TTC549 (cell line): Measurements from ENCODE around the gene CDH19.

Source experiments
- FAIRE-seq: peaks from 2 replicates; lab custom pipeline; 2012; peaks lifted over from hg19 to GRCh38; lab: Jason Lieb, UNC

The CDH19 gene

GRCh38 chr18:66457245-66457644, 146.6 kb downstream of the CDH19 start:
- no peak for FAIRE-seq
